Loucy (cell line): ENCODE results near the gene PMP22.

Experiments
- H2AFZ ChIP-seq: fragments of 200-600 bp; sonication (generic); 2 replicates; pipeline ENCODE4 v1.6.0; 2016; ENCODE audit warnings: antibody characterized with exemption, mild to moderate bottlenecking, low read length, moderate library complexity
- H3F3A ChIP-seq: fragments of 200-600 bp; 2 replicates; pipeline ENCODE4 v1.6.0; 2016; ENCODE audit warnings: antibody characterized with exemption, low read depth, mild to moderate bottlenecking
- H3K27me3 ChIP-seq: fragments of 200-600 bp; sonication (generic); 2 replicates; pipeline ENCODE4 v1.6.1; 2014; ENCODE audit warnings: low read length, mild to moderate bottlenecking; ENCODE audit not compliant: insufficient read depth, poor library complexity, severe bottlenecking
- H3K36me3 ChIP-seq: fragments of 200-600 bp; sonication (generic); 2 replicates; pipeline ENCODE4 v1.6.1; 2016; ENCODE audit warnings: low read length; ENCODE audit not compliant: insufficient read depth
- H3K4me1 ChIP-seq: fragments of 200-600 bp; sonication (generic); 2 replicates; pipeline ENCODE4 v1.5.1; 2014; ENCODE audit warnings: low read length, mild to moderate bottlenecking; ENCODE audit not compliant: insufficient read depth, poor library complexity, severe bottlenecking
- H3K4me2 ChIP-seq: fragments of 200-600 bp; sonication (generic); 2 replicates; pipeline ENCODE4 v1.6.0; 2014; ENCODE audit warnings: antibody characterized with exemption, low read length, low read depth, mild to moderate bottlenecking; ENCODE audit not compliant: poor library complexity, severe bottlenecking
- H3K4me3 ChIP-seq: fragments of 200-600 bp; sonication (generic); 2 replicates; pipeline ENCODE4 v1.5.1; 2014; ENCODE audit warnings: low read length, mild to moderate bottlenecking, mixed read lengths; ENCODE audit not compliant: poor library complexity, severe bottlenecking
- H3K79me2 ChIP-seq: fragments of 200-600 bp; sonication (generic); 2 replicates; pipeline ENCODE4 v1.6.1; 2014; ENCODE audit warnings: low read length; ENCODE audit not compliant: insufficient read depth
- H3K9ac ChIP-seq: fragments of 200-600 bp; sonication (generic); 2 replicates; pipeline ENCODE4 v1.6.0; 2014; ENCODE audit warnings: mild to moderate bottlenecking, low read depth, low read length, moderate library complexity; ENCODE audit not compliant: poor library complexity, severe bottlenecking
- H3K9me2 ChIP-seq: fragments of 200-600 bp; sonication (generic); replicated peaks from 2 replicates; pipeline ENCODE4 v1.6.1; 2016; ENCODE audit warnings: low read depth, low read length, mixed read lengths
- H3K9me3 ChIP-seq: fragments of 200-600 bp; sonication (generic); 2 replicates; pipeline ENCODE4 v1.6.1; 2014; ENCODE audit warnings: mild to moderate bottlenecking, antibody characterized with exemption, low read length, low read depth; ENCODE audit not compliant: insufficient read depth
- H4K20me1 ChIP-seq: fragments of 200-600 bp; sonication (generic); 2 replicates; pipeline ENCODE4 v1.6.0; 2014; ENCODE audit warnings: antibody characterized with exemption, low read length, mild to moderate bottlenecking; ENCODE audit not compliant: insufficient read depth, poor library complexity, severe bottlenecking
- CTCF ChIP-seq: fragments of 200-600 bp; sonication (generic); conservative IDR thresholded peaks from 2 replicates; pipeline ENCODE4 v1.5.1; 2014; ENCODE audit warnings: mild to moderate bottlenecking, antibody characterized with exemption, low read length
- EZH2phosphoT487 ChIP-seq: fragments of 200-600 bp; IDR thresholded peaks from 2 replicates; pipeline ENCODE4 v1.6.1; 2018; ENCODE audit warnings: antibody characterized with exemption, mild to moderate bottlenecking, moderate library complexity, borderline replicate concordance

PMP22 gene

GRCh38 chr17:15265131-15265530 lies at the start of gene PMP22:
TSS of gene PMP22 (minus strand) at chr17:15265326. CDS start at chr17:15260727, 4,599 bp downstream.
- Histone ChIP-seq H3K4me3 (no peak within 1 kb of the TSS), H3K9me3 (no peaks in the 10 kb centered on the region), H3K27me3 (no peaks in the 10 kb centered on the region), H3K36me3 (no peaks in the 10 kb centered on the region), H3K9me2 (no peaks in the 10 kb centered on the region), H3K79me2 (no peaks in the 10 kb centered on the region), H2AFZ (no peak within 1 kb of the TSS), H4K20me1 (no peaks in the 10 kb centered on the region), H3K4me2 (no peak within 1 kb of the TSS), H3F3A (no peaks in the 10 kb centered on the region), H3K9ac (no peak within 1 kb of the TSS), H3K4me1 (peaks cover 5% of the 10 kb centered on the region)
- TF ChIP-seq EZH2phosphoT487 (no peak), CTCF (no peak)

GRCh38 chr17:15311996-15312395 lies 46.9 kb upstream of the PMP22 start:
- H2AFZ ChIP-seq = no peak overlapping the region
- no peak for TF ChIP-seq CTCF
- no peak for TF ChIP-seq EZH2phosphoT487
- H3K9ac ChIP-seq = no peak overlapping the region
- no peaks in the 10 kb centered on the region for H4K20me1 ChIP-seq
- no peaks in the 10 kb centered on the region for H3K4me1 ChIP-seq
- H3K27me3 ChIP-seq = no peaks in the 10 kb centered on the region
- no peak overlapping the region for H3K4me3 ChIP-seq
- H3K4me2 ChIP-seq = no peak overlapping the region
- no peaks in the 10 kb centered on the region for H3K79me2 ChIP-seq
- H3K36me3 ChIP-seq = no peaks in the 10 kb centered on the region
- no peaks in the 10 kb centered on the region; the same call in 1 of the 2 replicates for H3K9me2 ChIP-seq
- no peaks in the 10 kb centered on the region for H3F3A ChIP-seq
- H3K9me3 ChIP-seq = no peaks in the 10 kb centered on the region

- no peak for TF ChIP-seq CTCF
- no peak for TF ChIP-seq EZH2phosphoT487
- no peaks in the 10 kb centered on the region for H4K20me1 ChIP-seq
- no peaks in the 10 kb centered on the region for H3K79me2 ChIP-seq
Measured at GRCh38 chr17:15309793-15310192, 44.7 kb upstream of the PMP22 start.

More at GRCh38 chr17:15309793-15310192, 44.7 kb upstream of the PMP22 start:
- Histone ChIP-seq H2AFZ (no peak overlapping the region), H3K4me2 (no peak overlapping the region), H3K9me2 (no peaks in the 10 kb centered on the region; the same call in 1 of the 2 replicates), H3K4me3 (no peak overlapping the region), H3F3A (no peaks in the 10 kb centered on the region), H3K27me3 (no peaks in the 10 kb centered on the region), H3K36me3 (no peaks in the 10 kb centered on the region), H3K9me3 (no peaks in the 10 kb centered on the region), H3K4me1 (no peaks in the 10 kb centered on the region), H3K9ac (no peak overlapping the region)
